ENCODE results near the gene CNIH2. TPM values are rescaled to one million over a fixed set of nuclear protein-coding genes. Genes with fewer than 3 reads are reported as not detected.

CNIH2 gene
- total RNA-seq, 2 experiments from 2014 or later: 4.1 to 6.2 TPM

DNA sequence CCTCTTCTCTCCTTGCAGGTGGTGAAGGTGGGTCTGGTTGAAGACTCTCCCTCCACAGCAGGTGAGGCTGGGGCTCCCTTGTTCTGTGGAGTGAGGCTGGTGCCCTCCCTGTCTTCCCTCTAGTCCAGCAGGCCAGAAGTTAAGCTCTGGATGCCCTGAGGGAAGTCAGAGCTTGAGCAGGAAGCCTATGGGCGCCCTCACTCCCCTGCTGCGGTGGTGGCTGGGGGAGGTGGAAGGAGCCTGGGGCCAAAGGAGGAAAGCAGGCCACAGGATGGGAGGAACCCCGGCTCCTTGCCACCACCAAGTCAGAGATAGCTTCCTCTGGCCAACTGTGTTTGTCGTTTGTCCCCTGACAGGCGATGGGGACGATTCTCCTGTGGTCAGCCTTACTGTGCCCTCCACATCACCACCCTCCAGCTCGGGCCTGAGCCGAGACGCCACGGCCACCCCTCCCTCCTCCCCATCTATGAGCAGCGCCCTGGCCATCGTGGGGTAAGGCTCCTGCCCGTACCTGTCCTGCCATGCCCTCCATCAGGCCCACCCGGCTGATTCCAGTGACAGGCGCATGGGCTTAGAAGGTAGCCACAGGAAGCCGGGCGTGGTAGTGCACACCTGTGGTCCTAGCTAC is 39.1 kb upstream of the CNIH2 start:
- no peak for ATAC-seq (ENCODE audit: poor library complexity)
- intact Hi-C loops (cut with DNase I, micrococcal nuclease): no loop called here
- H3K27me3 ChIP-seq (ENCODE audit: control insufficient read depth in 1 of 2, insufficient read depth in 2 of 2, low read length in 2 of 2): no peaks in the 10 kb centered on the region
- no peak overlapping the region for H3K27ac ChIP-seq (ENCODE audit: low read depth in 1 of 2, low read length in 2 of 2)
- peaks cover 6% of the 10 kb centered on the region for H3K4me1 Mint-ChIP-seq (ENCODE audit: low read depth)
- no peaks in the 10 kb centered on the region for H3K27me3 Mint-ChIP-seq
- no peak overlapping the region for H3K27ac Mint-ChIP-seq
- TF ChIP-seq, protein P1, sequence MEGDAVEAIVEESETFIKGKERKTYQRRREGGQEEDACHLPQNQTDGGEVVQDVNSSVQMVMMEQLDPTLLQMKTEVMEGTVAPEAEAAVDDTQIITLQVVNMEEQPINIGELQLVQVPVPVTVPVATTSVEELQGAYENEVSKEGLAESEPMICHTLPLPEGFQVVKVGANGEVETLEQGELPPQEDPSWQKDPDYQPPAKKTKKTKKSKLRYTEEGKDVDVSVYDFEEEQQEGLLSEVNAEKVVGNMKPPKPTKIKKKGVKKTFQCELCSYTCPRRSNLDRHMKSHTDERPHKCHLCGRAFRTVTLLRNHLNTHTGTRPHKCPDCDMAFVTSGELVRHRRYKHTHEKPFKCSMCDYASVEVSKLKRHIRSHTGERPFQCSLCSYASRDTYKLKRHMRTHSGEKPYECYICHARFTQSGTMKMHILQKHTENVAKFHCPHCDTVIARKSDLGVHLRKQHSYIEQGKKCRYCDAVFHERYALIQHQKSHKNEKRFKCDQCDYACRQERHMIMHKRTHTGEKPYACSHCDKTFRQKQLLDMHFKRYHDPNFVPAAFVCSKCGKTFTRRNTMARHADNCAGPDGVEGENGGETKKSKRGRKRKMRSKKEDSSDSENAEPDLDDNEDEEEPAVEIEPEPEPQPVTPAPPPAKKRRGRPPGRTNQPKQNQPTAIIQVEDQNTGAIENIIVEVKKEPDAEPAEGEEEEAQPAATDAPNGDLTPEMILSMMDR (IDR thresholded peaks at IDR 0.05): no peak
- H3K36me3 Mint-ChIP-seq (ENCODE audit: low read depth): peaks cover 83% of the 10 kb centered on the region
- no peak overlapping the region for H3K4me3 ChIP-seq (ENCODE audit: low read length)
- H3K9me3 ChIP-seq (ENCODE audit: control insufficient read depth in 1 of 2, insufficient read depth in 1 of 2, low read length in 2 of 2): no peaks in the 10 kb centered on the region
- peaks cover 90% of the 10 kb centered on the region for H3K36me3 ChIP-seq (ENCODE audit: insufficient read depth, low read length)
- ChIA-PET CTCF (no interaction called here), POLR2A (no interaction called here)
- H3K9me3 Mint-ChIP-seq: no peaks in the 10 kb centered on the region
- no peaks in the 10 kb centered on the region for H3K4me1 ChIP-seq (ENCODE audit: insufficient read depth, low read length)
- DNase-seq: no peak
- no peak overlapping the region for H3K4me3 Mint-ChIP-seq

DNA sequence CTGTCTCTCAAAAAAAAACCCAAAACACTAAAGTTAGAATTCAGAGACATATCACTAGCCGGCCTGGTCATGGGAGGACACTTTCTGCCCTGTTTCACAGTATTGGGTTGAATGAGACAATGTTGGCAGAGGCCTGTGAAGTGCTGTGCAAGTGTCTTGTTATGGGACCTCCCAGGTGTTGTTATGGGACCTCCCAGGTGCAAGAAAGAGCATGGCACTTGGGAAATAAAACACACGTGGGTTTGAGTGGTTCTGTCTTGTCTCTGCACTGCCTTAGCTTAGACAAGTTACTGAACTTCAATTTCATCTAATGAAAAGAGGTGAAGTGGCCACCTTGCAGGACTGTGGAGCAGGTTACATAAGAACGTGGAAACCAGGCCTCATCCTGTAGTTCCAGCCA is 38.5 kb upstream of the CNIH2 start:
- Mint-ChIP-seq H3K4me3 (no peak overlapping the region), H3K36me3 (ENCODE audit: low read depth) (peaks cover 83% of the 10 kb centered on the region), H3K4me1 (ENCODE audit: low read depth) (peaks cover 6% of the 10 kb centered on the region), H3K27ac (no peak overlapping the region), H3K9me3 (no peaks in the 10 kb centered on the region), H3K27me3 (no peaks in the 10 kb centered on the region)
- Histone ChIP-seq H3K4me3 (ENCODE audit: low read length) (no peak overlapping the region), H3K9me3 (ENCODE audit: control insufficient read depth in 1 of 2, insufficient read depth in 1 of 2, low read length in 2 of 2) (no peaks in the 10 kb centered on the region), H3K4me1 (ENCODE audit: insufficient read depth, low read length) (no peaks in the 10 kb centered on the region), H3K27me3 (ENCODE audit: control insufficient read depth in 1 of 2, insufficient read depth in 2 of 2, low read length in 2 of 2) (no peaks in the 10 kb centered on the region), H3K36me3 (ENCODE audit: insufficient read depth, low read length) (peaks cover 89% of the 10 kb centered on the region), H3K27ac (ENCODE audit: low read depth in 1 of 2, low read length in 2 of 2) (no peak overlapping the region)
- ATAC-seq (ENCODE audit: poor library complexity): no peak
- TF ChIP-seq, protein P1 (IDR thresholded peaks at IDR 0.05): no peak
- no peak for DNase-seq
- ChIA-PET POLR2A (no interaction called here), CTCF (no interaction called here)
- intact Hi-C loops (cut with DNase I, micrococcal nuclease): no loop called here

DNA sequence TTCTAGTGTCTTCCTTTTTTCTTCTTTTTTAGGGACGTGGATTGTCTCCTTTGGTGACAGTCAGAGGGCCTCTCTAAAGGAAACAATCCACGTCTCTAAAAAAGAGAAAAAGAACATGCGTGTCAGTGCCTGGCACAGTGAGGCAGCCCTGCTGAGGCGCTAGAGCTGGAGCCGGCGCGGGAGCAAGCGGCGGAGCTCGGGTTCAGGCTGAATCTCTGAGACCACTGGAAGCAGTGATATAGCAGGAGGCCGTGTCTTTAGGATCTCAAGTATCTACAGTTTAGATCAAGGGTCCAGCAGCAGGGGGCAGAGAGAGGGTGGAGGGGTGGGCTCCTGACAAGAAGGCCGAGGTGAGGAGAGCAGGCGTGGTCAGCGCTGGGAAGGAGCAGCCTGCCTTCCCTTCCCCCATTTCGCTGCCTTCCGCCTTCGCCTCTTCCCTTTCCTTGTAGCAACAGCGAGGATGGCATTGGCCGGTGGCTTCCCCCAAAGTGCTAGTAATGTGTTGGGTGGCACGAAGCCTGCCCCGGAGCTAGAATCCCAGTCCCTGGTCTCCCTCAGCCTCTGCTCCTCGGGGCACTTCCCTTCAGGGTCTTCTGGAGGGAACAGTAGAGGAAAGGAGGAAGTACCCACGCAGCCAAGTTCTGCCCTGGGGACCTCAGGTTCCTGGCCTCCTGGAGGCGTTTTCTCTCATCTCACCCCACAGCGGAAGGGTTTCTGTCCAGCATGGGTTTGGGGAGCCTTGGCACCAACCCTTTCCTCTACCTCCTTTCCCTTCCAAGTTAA is 37.8 kb upstream of the CNIH2 start:
- intact Hi-C loops (cut with DNase I, micrococcal nuclease): no loop called here
- TF ChIP-seq, protein P1 (IDR thresholded peaks at IDR 0.05): no peak
- Mint-ChIP-seq H3K4me3 (no peak overlapping the region), H3K27ac (no peak overlapping the region), H3K27me3 (no peaks in the 10 kb centered on the region), H3K9me3 (no peaks in the 10 kb centered on the region), H3K4me1 (ENCODE audit: low read depth) (peaks cover 6% of the 10 kb centered on the region), H3K36me3 (ENCODE audit: low read depth) (peaks cover 83% of the 10 kb centered on the region)
- Histone ChIP-seq H3K4me1 (ENCODE audit: insufficient read depth, low read length) (no peaks in the 10 kb centered on the region), H3K27ac (ENCODE audit: low read depth in 1 of 2, low read length in 2 of 2) (no peak overlapping the region), H3K27me3 (ENCODE audit: control insufficient read depth in 1 of 2, insufficient read depth in 2 of 2, low read length in 2 of 2) (no peaks in the 10 kb centered on the region), H3K9me3 (ENCODE audit: control insufficient read depth in 1 of 2, insufficient read depth in 1 of 2, low read length in 2 of 2) (no peaks in the 10 kb centered on the region), H3K36me3 (ENCODE audit: insufficient read depth, low read length) (peaks cover 90% of the 10 kb centered on the region), H3K4me3 (ENCODE audit: low read length) (no peak overlapping the region)
- CTCF ChIA-PET: interaction anchor here (2.2 kb wide), 1 partner anchor 18 kb away, joined by 7 read pairs; no protein-coding TSS in a partner anchor
- ATAC-seq (ENCODE audit: poor library complexity) (no peak), DNase-seq (no peak)
- POLR2A ChIA-PET: no interaction called here

All from CD4-positive, alpha-beta T cell (primary cell).